K562 (cell line): ENCODE data around the gene HOXD12. TPM values are rescaled to one million over a fixed set of nuclear protein-coding genes. Genes with fewer than 3 reads are reported as not detected.

Source experiments
- ATAC-seq: fragments of 200-7000 bp; cut with Tn5 transposase; 3 replicates; pipeline ENCODE4 v1.9.1; 2020; ENCODE audit warnings: moderate library complexity
- BruUV-seq: library from RNA; stranded (reverse); fragments of 400-500 nt; replicated peaks from 2 replicates; lab custom pipeline; 2021; lab: Mats Ljungman, UMichigan
- CTCF ChIA-PET: fragments of 300-600 bp; formaldehyde crosslinking; extraction: SDS; loops from one replicate; lab custom pipeline; 2021; ENCODE audit warnings: low intra/inter-chr PET ratio; lab: Yijun Ruan, JAX
- POLR2A ChIA-PET: fragments of 300-600, 350-650 bp; sonication (Branson Sonifier 250); formaldehyde crosslinking; extraction: SDS; loops from one replicate; lab custom pipeline; 2021; ENCODE audit warnings: antibody characterized with exemption, inconsistent platforms; lab: Yijun Ruan, JAX
- DNase-seq, 4 experiments: peaks; one replicate each; pipeline versions ENCODE4 v3.0.0 to v3.0.0-alpha.2; 2011 to 2018; ENCODE audit warnings: low spot score in 3 of 4, mixed read lengths in 3 of 4; ENCODE audit errors: extremely low read depth in 1 of 4
- FAIRE-seq: peaks from 2 replicates; lab custom pipeline; 2011; peaks lifted over from hg19 to GRCh38; lab: Jason Lieb, UNC
- H2AFZ ChIP-seq: 2 replicates; pipeline ENCODE4 v1.6.0; 2011; ENCODE audit warnings: low read depth, low read length, control low read depth, inconsistent platforms
- H3K27ac ChIP-seq: fragments of 200-600 bp; 3 replicates; pipeline ENCODE4 v1.8.0; 2011; ENCODE audit warnings: low read depth, mild to moderate bottlenecking, control low read depth, inconsistent platforms, low read length, moderate library complexity, mixed read lengths; ENCODE audit errors: extremely low read depth
- H3K27me3 ChIP-seq, 2 experiments: fragments of 300-600 bp in 1 of 2; 2 replicates in 1 of 2; 3 replicates in 1 of 2; pipeline versions ENCODE4 v1.6.0 to v1.8.0; 2011; ENCODE audit warnings: inconsistent platforms in 2 of 2, low read length in 2 of 2, mild to moderate bottlenecking in 1 of 2, mixed read lengths in 1 of 2, moderate library complexity in 1 of 2; ENCODE audit not compliant: control insufficient read depth in 2 of 2, insufficient read depth in 2 of 2
- H3K36me3 ChIP-seq: fragments of 300-600 bp; 3 replicates; pipeline ENCODE4 v1.8.0; 2011; ENCODE audit warnings: mild to moderate bottlenecking, low read length, inconsistent platforms; ENCODE audit not compliant: control insufficient read depth, insufficient read depth
- H3K4me1 ChIP-seq, 2 experiments: fragments of 200-600 bp in 1 of 2; replicated peaks in 1 of 2; 2 replicates in 1 of 2; 3 replicates in 1 of 2; pipeline versions ENCODE4 v1.5.1 to v1.8.0; 2011; ENCODE audit warnings: inconsistent platforms in 2 of 2, low read length in 2 of 2, mild to moderate bottlenecking in 1 of 2, mixed read lengths in 1 of 2, moderate library complexity in 1 of 2; ENCODE audit not compliant: control insufficient read depth in 2 of 2, insufficient read depth in 2 of 2
- H3K4me2 ChIP-seq: 2 replicates; pipeline ENCODE4 v1.6.1; 2011; ENCODE audit warnings: low read length, control low read depth, inconsistent platforms, mixed read lengths; ENCODE audit not compliant: insufficient read depth
- H3K4me3 ChIP-seq: fragments of 200-600 bp; sonication (generic), shearing (Covaris generic); 2 replicates; pipeline ENCODE4 v1.5.1; 2016; ENCODE audit warnings: control low read depth, inconsistent platforms
- H3K79me2 ChIP-seq: fragments of 200-600 bp; 3 replicates; pipeline ENCODE4 v1.8.0; 2011; ENCODE audit warnings: low read length, inconsistent platforms; ENCODE audit not compliant: control insufficient read depth, insufficient read depth
- H3K9ac ChIP-seq, 2 experiments: 2 replicates each; pipeline versions ENCODE4 v1.6.0 to v1.6.1; 2011; ENCODE audit warnings: low read depth in 2 of 2, low read length in 2 of 2, control low read depth in 1 of 2, inconsistent platforms in 1 of 2, mild to moderate bottlenecking in 1 of 2, mixed read lengths in 1 of 2; ENCODE audit not compliant: insufficient read depth in 1 of 2
- H3K9me1 ChIP-seq: one replicate; pipeline ENCODE4 v1.6.0; 2011; ENCODE audit warnings: inconsistent platforms, mild to moderate bottlenecking, low read length, moderate library complexity; ENCODE audit not compliant: control insufficient read depth, insufficient read depth
- H3K9me3 ChIP-seq: replicated peaks from 2 replicates; pipeline ENCODE4 v1.5.1; 2011; ENCODE audit warnings: low read depth, low read length, inconsistent platforms; ENCODE audit not compliant: control insufficient read depth, insufficient read depth
- H4K20me1 ChIP-seq: replicated peaks from 2 replicates; pipeline ENCODE4 v1.6.1; 2011; ENCODE audit warnings: low read length, inconsistent platforms, mixed read lengths; ENCODE audit not compliant: control insufficient read depth, insufficient read depth
- CREB5 ChIP-seq: fragments of 250-450 bp; sonication (Bioruptor Pico); IDR thresholded peaks from 2 replicates; pipeline ENCODE4 v1.5.0; 2020; ENCODE audit warnings: mild to moderate bottlenecking
- FUS ChIP-seq: fragments of 200-400 bp; formaldehyde crosslinking; optimal IDR thresholded peaks from 2 replicates; pipeline ENCODE3; 2017; ENCODE audit warnings: low read depth, low read length
- GTF2F1 ChIP-seq: IDR thresholded peaks from 2 replicates; pipeline ENCODE4 v1.6.1; 2011; ENCODE audit warnings: low read depth, low read length, improper control_type of control experiment
- IRF1 ChIP-seq: sonication (generic); formaldehyde crosslinking; IDR thresholded peaks from 2 replicates; pipeline ENCODE4 v1.8.0; 2022; ENCODE audit warnings: missing genetic modification reagents, mild to moderate bottlenecking, borderline replicate concordance
- PHB2 ChIP-seq: fragments of 450-650 bp; IDR thresholded peaks from 2 replicates; pipeline ENCODE4 v1.6.1; 2017; ENCODE audit warnings: low read depth
- RBFOX2 ChIP-seq: fragments of 200-400 bp; formaldehyde crosslinking; IDR thresholded peaks from 2 replicates; pipeline ENCODE4 v1.6.1; 2017; ENCODE audit warnings: low read depth, mild to moderate bottlenecking, low read length, moderate library complexity
- ZFX ChIP-seq: sonication (generic); formaldehyde crosslinking; IDR thresholded peaks from 2 replicates; pipeline ENCODE4 v1.8.0; 2022; ENCODE audit warnings: mild to moderate bottlenecking, missing genetic modification reagents, moderate library complexity
- WGBS: fragments of 100-300 bp; shearing (Covaris generic); methylation state at CpG from one replicate; pipeline ENCODE4 v1.1.6; 2016; ENCODE audit warnings: low coverage, mixed read lengths; ENCODE audit not compliant: insufficient coverage; ENCODE audit errors: missing lambda C conversion rate; 5-methylcytosine and 5-hydroxymethylcytosine counted together
- in situ Hi-C: fragments of 300-500 bp; cut with MboI; formaldehyde crosslinking; loops from 4 replicates; pipeline ENCODE4 v1.15.0; 2018; ENCODE audit warnings: inconsistent platforms, mixed read lengths
- intact Hi-C: fragments of 100-400 bp; cut with micrococcal nuclease; formaldehyde crosslinking; loops from 2 replicates; pipeline ENCODE4 v1.14.2; 2022
- polyA plus RNA-seq, 8 experiments: library from polyadenylated mRNA; depleted of rRNA in 4 of 8; stranded (reverse) in 5 of 8; unstranded in 3 of 8; fragments of >200 nt; fragmentation: Nextera tagmentation in 2 of 8; fragmentation: Illumina TruSeq in 1 of 8; extraction: Ambion mirVana in 2 of 8; extraction: Trizol in 1 of 8; gene quantifications; 2 replicates each; pipeline versions ENCODE4 v1.2.1 to v1.2.3, GENCODE V29; 2011 to 2014; ENCODE audit warnings: inconsistent platforms in 1 of 8, missing spikeins in 1 of 8
- total RNA-seq, 7 experiments: library from RNA; depleted of rRNA in 6 of 7; stranded (reverse); fragments of >200 nt in 6 of 7; fragmentation: Illumina TruSeq in 2 of 7; extraction: Trizol in 2 of 7; gene quantifications; 2 replicates each; pipeline versions ENCODE4 v1.2.1 to v1.2.3, GENCODE V29; 2011 to 2021; ENCODE audit warnings: low replicate concordance in 1 of 7

The HOXD12 gene
- total and polyA plus RNA-seq, 9 of the 15 experiments (the other 6 are each of a cell fraction or from before 2014, with no cell fraction given), result not detected

- TF ChIP-seq CREB5 (CRISPR knock-in tag), result no peak
- no peak for TF ChIP-seq GTF2F1
- TF ChIP-seq FUS, result no peak
- TF ChIP-seq IRF1, result no peak
- TF ChIP-seq RBFOX2, result no peak
- no peak for TF ChIP-seq ZFX (CRISPR knock-in tag)
These were observed 48.4 kb downstream of the HOXD12 start (continued) for GRCh38 chr2:176147800-176148496.

GRCh38 chr2:176148751-176149421, 49.3 kb downstream of the HOXD12 start:
- FAIRE-seq, result no peak
- POLR2A ChIA-PET, result no interaction called here
- no peak for TF ChIP-seq PHB2
- TF ChIP-seq, all 486 proteins: peak for 0
- under 1% methylated on average over 11 of the region's 11 CpGs for WGBS
- BruUV-seq, result no TSS peak
- Histone ChIP-seq H3K36me3 (no peaks in the 10 kb centered on the region), H3K4me1 (peaks cover 0 to 10% of the 10 kb centered on the region in 2 experiments; a peak in 1 of 5 replicates), H3K4me3 (no peak overlapping the region), H3K9me3 (no peaks in the 10 kb centered on the region), H3K27me3 (peaks cover 63 to 69% of the 10 kb centered on the region in 2 experiments), H4K20me1 (no peaks in the 10 kb centered on the region; the same call in 1 of the 2 replicates), H3K9me1 (no peaks in the 10 kb centered on the region), H3K4me2 (no peak overlapping the region), H3K27ac (no peak overlapping the region), H2AFZ (no peak overlapping the region), H3K79me2 (no peaks in the 10 kb centered on the region), H3K9ac (no peak overlapping the region)
- intact Hi-C loops, result loop anchor here (10.0 kb wide), 2 partner anchors 226 to 1606 kb away; no protein-coding TSS in a partner anchor
- no peak for DNase-seq
- CTCF ChIA-PET, result interaction anchor here (1.0 kb wide), 1 partner anchor 1610 kb away, joined by 3 read pairs; no protein-coding TSS in a partner anchor
- in situ Hi-C loops, result loop anchor here (25.0 kb wide), 2 partner anchors 663 to 1613 kb away; no protein-coding TSS in a partner anchor
- no peak; the same call in 2 of the 3 replicates for ATAC-seq
